ENCODE measurements around the gene RAB14.
"Not testable (repeated sequence)": the region's sequence is repeated elsewhere in the genome, so short reads cannot be mapped to it uniquely, and the experiment has no call there.

The RAB14 gene

DNA sequence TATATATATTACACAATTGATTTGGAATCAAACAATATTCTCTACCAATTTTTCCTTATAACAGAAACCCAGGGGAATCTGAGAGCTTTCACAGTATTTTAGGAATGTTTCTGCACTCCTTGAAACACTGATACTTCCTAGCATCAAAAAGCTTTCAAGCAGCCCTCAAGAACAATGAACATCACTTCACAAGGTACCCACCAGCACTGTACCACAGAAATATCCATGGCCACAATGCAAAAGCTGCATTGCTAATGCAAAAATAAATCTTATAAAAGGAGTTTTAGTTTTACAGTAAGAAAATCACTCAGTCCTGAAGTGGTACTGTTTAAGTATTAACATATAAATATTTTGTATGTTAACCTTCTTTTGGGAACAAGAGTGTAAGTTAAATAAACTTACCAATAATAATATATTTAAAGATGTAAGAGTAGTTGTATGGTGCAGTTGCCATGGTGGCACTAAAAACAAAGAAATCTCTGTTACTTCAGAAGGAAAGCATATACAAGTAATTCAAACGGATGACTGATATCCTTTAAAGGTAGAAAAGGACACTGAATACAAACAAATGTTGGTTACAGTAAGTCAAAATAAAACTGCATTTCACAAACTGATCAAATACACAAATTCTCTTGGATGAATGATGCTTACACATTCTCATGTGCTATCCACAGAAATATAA lies 8.6 kb downstream of the RAB14 start:
- no peak for DNase-seq (ENCODE audit: low spot score)

DNA sequence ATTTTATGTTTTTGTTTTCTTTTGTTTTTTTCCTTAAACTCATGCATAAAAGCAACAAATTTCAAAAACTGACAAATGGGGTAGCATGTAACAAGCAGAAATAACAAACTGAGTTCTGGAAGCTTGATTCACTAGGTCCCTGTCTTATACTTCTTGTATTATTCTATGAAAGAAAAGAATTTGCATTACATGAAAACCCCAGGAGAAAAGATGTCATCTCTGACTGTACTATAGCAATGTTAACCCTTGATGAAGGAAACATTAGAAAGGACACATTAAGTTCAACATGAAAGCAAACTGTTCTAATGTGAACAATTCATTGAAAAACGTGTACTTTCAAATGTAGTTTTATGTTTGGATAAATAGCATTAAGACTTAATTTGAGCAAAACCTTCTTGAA lies 9.2 kb downstream of the RAB14 start:
- DNase-seq (ENCODE audit: low spot score), result no peak

DNA sequence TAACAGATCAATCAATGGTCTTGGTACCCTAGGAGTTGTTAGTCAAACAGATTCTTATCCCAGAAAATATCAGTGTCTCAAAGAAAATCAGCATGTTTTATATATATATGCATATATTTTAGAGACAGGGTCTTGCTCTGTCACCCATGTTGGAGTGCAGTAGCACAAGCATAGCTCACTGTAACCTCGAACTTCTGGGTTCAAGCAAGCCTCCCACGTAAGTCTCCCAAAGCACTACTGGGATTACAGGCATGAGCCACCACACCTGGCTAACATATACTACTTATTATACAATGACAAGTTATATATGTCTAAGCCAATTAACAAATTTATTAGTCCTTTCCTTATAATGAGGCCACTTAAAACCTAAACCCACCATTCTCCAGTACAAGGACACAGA lies 10.4 kb downstream of the RAB14 start:
- no peak for DNase-seq (ENCODE audit: low spot score)

DNA sequence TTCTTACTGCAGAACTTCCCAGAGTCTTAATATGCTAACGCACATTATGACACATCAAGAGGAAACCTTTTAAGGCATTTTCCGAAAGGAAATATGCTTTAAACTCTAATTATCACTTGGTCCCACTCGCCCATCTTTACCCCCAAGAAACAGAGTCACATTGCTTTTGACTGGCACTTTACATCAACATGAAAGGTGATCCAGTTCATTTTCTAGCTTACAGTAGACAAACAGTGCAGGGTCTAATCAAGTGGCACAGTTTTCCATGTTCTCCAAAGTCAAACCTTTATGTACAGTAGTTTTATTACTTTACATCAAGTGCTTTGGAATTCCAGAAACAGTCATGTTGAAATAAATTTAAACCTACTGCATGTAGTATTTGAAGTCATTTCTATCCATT lies 12.0 kb downstream of the RAB14 start:
- no peak for DNase-seq (ENCODE audit: low spot score)

DNA sequence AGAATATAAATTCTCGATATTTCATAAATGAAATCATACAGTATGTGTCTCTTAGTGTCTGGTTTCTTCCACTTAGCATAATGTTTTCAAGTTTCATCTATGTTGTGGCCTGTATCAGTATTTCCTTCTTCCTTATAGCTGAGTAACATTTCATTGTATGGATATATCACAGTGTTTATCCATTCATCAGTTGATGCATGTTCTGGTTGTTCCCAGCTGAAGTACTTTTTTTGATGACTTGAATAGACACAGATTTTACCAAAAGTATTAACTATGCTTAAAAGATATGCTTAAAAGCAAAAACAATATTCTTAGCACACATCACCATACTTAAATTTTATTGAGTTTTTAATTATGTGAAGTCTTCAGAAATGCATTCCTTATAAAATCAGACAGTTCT lies 12.7 kb downstream of the RAB14 start:
- no peak for DNase-seq (ENCODE audit: low spot score)

DNA sequence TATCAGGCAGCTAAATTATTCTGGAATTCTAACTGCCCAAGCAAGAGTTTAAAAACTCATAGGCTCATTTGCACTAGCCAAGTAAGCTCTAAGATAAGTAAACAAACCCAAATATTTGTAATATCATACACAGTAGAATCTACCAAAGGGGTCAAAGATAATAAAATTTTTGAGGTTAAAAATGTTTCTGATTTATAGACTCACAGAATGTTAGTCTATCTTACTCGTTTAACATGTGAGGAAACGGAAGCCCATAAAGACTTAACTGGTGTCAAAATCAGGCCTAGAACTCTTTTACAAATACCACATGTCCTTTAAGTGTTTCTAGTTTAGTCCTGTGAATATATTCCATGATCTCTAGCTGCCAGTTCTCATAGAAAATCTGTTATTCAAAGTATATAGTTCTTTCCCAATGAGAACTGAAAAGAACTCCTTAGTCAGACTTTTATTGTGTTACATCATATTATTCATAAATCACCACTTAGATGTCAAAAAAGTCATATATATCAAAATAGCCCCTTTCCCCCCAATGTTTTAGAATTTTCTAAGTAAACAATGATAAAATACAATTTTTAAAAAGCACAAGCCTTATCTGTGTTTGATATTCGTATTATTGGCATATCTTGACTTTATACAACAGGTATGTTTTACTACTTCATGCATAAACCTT lies 13.9 kb downstream of the RAB14 start:
- DNase-seq (ENCODE audit: low spot score), result no peak

DNA sequence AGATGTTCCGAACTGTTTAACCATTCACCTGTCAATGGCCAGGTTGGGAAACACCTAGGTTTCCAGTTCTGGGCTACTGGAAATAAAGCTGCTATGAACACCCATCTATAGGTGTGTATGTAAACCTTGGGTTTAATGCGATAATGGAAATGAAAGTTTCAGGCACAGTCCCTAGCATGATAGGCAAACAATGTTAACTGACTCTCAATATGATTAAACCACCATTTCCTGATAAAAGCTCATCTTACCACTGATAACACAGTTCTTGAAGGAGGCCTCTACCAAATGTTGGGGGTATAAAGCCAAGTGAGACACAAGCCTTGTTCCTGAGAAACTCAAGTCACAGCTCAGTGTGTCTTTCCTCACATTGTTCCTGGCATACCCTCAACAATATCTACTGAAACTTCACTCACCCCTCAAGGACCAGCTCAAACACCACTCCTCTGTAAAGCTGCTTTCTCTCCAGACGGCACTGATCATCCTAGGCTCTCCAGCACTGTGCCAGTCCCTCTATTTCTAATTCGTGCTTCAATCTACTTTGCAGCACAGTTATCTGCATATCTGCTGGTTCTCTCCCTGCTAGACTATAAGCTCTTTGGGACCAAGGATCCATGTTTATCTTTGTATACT lies 15.8 kb downstream of the RAB14 start:
- no peak for DNase-seq (ENCODE audit: low spot score)

DNA sequence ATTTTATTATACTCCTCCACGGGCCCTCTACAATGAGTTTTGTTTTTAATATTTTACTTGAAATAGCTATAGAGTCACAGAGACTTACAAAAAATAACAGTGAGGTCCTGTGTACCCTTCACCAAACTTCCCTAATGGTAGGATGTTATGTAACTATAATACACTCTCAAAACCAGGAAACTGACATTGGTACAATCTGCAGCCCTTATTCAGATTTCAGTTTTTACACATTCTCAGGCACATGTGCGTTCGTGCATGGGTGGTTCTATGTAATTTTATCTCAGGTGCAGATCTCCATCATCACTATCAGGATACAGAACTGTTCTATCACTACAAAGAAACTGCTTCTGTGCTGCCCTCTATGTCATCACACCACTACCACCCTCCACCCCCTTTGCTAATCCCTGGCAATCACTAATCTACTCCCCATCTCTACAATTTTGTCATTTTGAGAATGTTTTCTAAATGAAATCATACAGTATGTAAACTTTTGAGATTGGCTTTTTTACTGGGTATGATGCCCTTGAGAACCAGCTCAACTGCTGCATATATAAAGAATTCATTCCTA lies 16.4 kb downstream of the RAB14 start:
- no peak for DNase-seq (ENCODE audit: low spot score)

DNA sequence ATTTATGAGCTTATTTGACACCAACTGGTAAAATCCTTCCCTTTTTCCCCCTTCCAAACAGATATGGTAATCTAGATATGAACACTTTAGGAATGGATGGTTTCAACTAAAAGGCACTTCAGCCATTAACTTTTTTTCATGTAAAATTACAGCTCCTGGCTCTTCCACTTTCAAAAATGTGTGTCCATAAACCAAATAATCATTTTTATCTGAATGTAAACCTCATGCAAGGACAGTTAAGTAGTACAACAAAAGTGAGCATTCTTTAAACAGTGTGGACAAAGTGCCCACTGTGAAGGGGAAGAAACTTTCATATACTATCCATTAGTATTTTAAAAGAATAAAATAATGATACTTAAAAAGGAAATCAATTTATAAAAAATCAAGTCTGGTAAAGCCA lies 17.2 kb downstream of the RAB14 start:
- DNase-seq (ENCODE audit: low spot score), result no peak

DNA sequence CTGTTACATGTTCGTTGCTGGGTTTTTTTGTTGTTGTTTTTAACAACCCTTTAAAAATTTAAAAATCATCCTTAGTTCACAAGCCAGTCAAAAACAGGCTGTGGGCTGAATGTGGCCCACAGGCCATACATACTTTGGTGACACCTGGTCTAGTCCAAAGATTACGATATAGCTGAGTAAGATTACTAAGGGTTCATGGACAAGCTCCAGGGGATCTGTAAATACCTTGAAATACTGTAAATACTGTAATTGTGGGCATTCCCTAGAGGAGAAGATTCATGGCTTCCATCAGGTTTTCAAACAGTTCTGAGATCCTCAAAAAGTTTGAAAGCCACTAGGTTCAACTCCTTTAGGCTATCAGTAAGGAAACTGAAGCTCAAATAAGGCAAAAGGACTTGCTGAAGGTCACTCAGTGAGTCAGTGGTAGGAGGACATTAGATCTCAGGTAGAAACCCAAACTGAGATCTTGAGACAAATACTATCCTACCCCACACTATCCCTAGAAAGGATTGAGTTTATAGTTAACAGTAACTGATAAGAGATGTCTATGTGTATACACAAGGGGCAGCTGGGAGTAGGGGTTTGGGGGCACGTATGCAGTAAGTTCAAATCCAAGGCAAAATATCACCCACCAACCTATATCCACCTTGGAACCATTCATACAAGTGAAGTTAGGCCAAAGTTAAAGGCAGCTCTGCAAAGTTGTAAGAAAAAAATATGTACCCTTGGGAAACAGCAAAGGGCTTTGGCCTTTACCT lies 17.8 kb downstream of the RAB14 start:
- DNase-seq (ENCODE audit: low spot score), result no peak

DNA sequence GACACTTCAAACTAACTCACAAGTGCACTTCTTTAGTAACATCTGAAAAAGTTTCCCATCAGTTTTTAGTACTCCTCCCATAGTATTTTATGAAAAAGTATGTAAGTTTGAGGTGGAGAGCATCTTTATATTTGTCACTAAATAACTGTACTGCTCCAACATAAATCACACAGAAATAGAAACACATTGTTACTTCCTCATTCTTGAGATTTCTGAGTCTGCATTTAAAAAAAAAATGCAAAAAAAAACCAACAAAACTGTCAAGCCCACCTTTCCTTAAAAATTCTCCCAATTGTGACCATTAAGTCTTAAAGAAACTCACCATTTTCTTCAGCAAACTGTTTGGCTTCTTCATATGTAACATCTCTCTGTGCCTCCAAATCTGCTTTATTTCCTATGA lies 18.7 kb downstream of the RAB14 start:
- no peak for DNase-seq (ENCODE audit: low spot score)

DNA sequence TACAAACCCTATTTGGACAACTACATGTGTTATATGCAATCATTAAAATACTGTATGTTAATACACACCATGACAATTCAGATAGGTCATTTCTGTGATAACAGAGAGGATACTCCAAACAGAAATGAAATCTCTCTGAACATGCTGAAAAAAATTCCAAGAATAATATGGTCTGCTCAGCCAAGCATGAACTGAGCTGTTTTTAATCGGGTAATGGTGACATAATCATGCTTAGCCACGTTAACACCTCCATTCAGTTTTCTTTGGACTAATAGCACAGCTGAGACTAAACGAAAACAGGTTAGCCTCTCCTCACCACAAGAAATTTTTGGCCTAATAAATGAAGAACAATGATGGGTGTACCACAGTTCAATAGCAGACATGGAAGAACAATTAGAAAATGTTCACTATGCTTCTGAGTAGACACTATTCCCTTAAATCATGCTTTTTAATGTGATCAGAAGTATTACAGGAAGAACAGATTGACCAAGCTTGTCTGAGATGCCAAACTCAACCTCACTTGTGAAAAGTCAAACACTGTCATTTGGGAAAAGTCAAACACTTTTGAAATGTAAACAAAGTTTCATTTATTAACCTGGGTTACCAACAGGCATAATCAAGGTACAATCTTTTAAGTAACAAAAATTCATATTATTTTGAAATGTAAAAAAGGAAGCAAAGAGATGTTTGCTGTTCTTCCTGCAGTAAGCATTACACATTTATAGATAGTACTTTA lies 19.4 kb downstream of the RAB14 start:
- no peak for DNase-seq (ENCODE audit: low spot score)

DNA sequence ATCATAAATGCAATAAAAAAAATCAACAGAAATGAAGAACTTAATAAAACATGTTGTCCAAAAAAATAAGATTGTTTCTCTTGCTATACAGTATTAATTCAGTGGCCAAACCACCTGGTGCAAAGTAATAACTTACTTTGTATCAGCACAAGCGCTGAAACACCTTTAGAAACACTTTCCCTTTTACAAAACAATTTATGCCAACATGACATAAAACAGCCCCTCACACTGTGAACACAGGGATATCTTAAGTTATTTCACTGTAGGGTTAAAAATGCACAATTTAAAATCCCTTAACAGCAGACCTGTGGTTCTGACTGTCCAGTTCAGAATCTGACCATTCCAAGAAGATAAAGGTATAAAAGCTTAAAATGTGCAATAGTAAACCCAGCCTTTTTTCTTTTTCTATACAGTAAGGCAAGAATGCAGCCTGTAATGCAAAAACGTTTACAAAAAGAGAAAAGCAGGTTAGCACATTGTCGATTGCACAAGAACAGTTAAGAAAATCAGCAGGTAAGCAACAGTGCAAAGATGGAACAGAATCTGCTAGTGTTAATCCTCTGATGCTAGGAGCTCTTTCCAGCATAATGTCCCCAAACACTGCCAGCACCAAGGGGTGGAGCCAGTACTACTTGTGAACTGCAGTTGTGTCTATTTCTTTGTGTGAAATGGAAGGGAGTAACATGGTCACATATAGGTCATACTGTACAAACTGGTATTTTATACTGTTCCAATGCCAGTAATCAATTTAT lies 21.6 kb downstream of the RAB14 start:
- no peak for DNase-seq (ENCODE audit: low spot score)

DNA sequence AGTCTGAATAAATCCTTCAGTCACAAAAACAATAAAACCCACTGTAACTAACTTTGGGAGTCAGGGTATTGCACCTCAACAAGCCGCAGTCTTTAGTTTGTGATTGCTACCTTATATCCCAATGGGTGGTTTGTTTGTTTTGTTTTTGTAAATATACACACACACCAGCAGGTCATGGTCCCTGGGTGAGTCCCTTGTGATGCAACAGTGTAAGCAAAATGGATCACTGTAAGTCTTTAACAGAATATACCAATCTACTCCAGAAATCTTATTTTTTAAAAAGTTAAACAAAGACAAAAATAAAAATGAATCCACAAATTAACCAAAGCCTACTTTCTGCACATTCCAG lies 22.3 kb downstream of the RAB14 start:
- DNase-seq (ENCODE audit: low spot score), result not testable (repeated sequence)

DNA sequence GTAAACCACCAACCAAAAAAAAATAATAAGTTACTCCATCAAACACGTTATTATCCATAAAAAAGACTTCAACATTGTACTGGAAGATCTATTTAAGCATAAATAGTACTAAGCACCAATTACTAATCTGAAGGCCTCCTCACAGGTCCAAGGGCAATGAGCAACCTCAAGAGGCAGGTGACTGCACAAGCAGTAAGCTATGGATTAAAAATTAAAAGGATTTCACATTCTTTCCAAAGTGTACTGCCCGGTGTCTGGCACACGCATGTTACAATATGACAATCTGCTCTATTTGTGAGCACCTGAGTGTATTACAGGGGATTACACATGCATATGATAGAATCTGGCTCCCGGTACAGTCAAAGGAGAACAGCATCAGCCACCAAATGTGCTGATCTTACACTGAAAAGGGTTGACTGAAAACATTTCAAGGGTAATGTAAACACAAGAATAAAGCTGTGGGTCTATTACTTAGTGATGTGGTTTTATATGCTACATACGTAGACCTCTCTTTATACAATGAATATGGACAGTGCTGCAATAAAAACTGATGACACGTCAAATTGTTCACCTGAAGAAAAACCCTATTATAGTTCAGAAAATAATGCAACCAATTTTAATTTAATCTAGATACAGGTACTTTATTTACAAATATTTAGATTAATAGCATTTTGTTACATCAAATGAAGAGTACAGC lies 22.8 kb downstream of the RAB14 start:
- no peak for DNase-seq (ENCODE audit: low spot score)

DNA sequence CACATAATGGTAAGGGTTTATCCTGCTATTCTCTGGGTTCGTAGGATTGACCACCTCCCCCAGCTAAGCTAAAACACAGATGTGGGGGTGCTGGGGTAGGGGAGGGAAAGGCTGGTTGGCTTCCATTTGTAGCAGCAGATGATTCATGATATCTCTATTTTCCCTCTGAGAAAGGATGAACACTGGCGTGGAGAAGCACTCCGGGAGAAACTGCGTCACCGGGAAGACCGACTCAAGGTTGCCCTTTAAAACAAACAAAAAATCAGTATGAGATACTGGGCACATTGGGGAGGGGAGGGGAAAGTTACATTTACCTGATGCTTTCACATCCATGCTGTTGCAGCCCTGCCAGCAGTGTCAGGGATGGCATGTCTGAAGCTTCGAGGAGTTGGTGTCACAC lies 28.2 kb downstream of the RAB14 start:
- no peak for DNase-seq (ENCODE audit: low spot score)

DNA sequence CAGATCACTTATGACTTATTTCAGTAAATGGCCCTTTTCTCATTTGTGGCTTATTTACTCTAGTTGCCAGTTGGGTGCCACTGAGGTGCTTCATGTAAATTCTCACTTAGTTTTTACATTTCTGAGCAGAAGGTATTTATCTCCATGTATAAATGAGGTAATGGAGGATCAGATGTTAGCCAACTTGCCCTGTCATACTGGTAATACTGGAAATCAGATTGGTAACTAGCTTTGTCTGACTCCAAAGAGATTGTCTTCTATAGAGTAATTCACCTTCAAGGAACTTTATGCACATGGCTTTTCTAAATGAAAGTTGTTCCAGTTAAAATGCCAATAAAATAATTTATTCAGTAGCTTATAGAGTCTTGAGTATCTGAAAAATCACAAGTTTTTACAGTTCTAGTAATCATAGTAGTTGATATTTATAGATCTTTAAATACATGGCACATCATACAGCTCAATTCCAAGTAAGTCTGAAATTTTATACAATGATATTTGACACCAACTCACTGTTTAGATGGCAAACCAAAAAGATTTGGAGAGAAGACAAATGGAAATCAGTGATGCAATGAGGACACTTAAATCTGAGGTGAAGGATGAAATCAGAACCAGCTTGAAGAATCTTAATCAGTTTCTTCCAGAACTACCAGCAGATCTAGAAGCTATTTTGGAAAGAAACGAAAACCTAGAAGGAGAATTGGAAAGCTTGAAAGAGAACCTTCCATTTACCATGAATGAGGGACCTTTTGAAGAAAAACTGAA lies 28.8 kb downstream of the RAB14 start:
- DNase-seq (ENCODE audit: low spot score), result no peak

DNA sequence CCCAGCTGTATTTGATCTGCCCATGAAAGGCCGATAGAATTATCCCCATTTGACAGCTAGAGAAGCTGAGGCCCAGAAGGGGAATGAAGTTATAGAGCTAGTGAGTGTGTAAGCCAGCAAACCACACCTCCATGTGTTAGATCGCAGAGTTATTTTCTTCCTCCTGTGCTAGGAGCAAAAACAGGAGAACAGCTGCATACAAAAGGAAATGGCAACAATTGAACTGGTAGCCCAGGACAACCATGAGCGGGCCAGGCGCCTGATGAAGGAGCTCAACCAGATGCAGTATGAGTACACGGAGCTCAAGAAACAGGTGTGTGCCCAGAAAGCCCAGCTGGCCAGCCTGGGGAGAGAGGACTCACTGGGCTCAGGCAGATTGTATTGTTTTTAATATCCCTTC lies 30.4 kb downstream of the RAB14 start:
- no peak for DNase-seq (ENCODE audit: low spot score)

DNA sequence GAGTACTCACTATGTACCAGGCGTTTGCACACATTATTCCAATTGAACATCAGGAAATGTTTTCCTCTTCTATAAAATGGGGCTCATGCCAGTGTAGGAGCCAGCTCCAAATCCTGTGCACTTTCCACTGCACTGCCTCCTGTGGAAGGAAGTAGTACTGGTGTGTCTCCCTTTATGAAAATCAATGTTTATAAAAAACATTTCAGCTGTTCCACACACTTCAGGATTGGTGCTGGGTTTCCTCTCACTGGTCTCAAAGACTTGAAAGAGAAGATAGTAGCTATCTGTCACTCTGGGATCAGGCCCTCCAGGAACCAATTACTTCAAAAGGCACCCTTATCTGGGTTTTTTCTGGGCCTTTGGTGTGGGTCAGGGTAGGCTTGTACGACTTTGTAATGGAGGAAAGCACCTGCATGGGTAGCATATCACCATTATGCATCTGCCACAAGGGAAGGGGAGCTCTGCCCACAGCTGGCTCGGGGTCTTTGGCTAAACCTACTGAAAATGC lies 32.5 kb downstream of the RAB14 start:
- no peak for DNase-seq (ENCODE audit: low spot score)

Measured in SK-N-DZ (cell line).